ENCODE data around the gene FLAD1. TPM values are rescaled to one million over a fixed set of nuclear protein-coding genes. Genes with fewer than 3 reads are reported as not detected.
A peak's percentile ranks its signal among the peaks of the same experiment; 100 is the strongest.

The FLAD1 gene
- total RNA-seq, 1 experiment from 2014 or later = 88.3 TPM

DNA sequence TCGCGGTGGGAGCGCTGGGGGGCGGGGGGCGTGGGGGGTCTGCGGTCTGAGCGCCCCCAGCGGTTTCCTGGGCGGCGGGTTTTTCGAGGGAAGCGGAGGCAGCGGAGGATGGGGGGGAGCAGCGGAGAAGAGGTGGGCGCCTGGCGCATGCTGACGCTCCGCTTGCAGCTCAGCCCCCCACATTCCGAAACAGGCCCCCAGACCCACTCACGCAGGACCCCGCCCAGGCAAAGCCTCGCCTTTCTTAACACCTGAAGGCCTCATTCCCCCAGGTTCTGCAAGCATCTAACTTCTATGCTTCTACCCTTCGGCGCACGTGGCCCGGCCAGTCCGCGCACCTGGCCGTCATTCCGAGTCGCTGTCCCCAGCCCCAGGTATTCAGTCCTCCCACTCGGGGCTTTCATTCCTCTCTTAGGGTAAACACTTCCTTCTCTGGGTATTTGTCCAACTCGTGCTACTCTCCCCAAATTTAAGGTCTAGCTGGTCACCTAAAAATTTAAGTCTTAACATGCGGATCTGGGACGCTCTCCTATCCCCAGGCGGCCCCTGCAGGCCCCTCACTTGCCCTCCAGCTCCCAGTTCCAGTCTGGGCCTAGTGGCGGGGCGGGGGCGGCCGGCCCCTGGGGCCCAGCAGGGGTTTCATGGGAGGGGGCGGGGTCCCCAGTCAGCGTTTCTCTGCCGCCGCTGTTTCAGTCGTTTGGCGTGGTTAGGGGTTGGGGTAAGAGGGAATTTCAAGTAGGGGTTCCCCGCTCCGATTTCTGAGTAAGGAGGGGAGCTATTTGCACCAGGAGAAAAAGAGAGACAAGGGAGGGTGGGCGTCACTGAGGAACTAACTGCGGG is 16.6 kb downstream of the FLAD1 start (continued):
- TF ChIP-seq NR2C2 (CRISPR knock-in tag; IDR thresholded peaks at IDR 0.05) = no peak
- TF ChIP-seq, protein P1, sequence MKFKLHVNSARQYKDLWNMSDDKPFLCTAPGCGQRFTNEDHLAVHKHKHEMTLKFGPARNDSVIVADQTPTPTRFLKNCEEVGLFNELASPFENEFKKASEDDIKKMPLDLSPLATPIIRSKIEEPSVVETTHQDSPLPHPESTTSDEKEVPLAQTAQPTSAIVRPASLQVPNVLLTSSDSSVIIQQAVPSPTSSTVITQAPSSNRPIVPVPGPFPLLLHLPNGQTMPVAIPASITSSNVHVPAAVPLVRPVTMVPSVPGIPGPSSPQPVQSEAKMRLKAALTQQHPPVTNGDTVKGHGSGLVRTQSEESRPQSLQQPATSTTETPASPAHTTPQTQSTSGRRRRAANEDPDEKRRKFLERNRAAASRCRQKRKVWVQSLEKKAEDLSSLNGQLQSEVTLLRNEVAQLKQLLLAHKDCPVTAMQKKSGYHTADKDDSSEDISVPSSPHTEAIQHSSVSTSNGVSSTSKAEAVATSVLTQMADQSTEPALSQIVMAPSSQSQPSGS (CRISPR knock-in tag; IDR thresholded peaks at IDR 0.05; ENCODE audit: borderline replicate concordance, low read depth) = no peak
- TF ChIP-seq FOXP1 (CRISPR knock-in tag; IDR thresholded peaks at IDR 0.05; ENCODE audit: borderline replicate concordance) = no peak; the same call in 1 of the 2 replicates
- TF ChIP-seq, protein P2, sequence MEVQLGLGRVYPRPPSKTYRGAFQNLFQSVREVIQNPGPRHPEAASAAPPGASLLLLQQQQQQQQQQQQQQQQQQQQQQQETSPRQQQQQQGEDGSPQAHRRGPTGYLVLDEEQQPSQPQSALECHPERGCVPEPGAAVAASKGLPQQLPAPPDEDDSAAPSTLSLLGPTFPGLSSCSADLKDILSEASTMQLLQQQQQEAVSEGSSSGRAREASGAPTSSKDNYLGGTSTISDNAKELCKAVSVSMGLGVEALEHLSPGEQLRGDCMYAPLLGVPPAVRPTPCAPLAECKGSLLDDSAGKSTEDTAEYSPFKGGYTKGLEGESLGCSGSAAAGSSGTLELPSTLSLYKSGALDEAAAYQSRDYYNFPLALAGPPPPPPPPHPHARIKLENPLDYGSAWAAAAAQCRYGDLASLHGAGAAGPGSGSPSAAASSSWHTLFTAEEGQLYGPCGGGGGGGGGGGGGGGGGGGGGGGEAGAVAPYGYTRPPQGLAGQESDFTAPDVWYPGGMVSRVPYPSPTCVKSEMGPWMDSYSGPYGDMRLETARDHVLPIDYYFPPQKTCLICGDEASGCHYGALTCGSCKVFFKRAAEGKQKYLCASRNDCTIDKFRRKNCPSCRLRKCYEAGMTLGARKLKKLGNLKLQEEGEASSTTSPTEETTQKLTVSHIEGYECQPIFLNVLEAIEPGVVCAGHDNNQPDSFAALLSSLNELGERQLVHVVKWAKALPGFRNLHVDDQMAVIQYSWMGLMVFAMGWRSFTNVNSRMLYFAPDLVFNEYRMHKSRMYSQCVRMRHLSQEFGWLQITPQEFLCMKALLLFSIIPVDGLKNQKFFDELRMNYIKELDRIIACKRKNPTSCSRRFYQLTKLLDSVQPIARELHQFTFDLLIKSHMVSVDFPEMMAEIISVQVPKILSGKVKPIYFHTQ (CRISPR knock-in tag; IDR thresholded peaks at IDR 0.05) = no peak
- TF ChIP-seq MAX (CRISPR knock-in tag; IDR thresholded peaks at IDR 0.05) = peak; percentile 87
- no peak for TF ChIP-seq ZNF317 (CRISPR knock-in tag; IDR thresholded peaks at IDR 0.05; ENCODE audit: borderline replicate concordance, low read depth)

DNA sequence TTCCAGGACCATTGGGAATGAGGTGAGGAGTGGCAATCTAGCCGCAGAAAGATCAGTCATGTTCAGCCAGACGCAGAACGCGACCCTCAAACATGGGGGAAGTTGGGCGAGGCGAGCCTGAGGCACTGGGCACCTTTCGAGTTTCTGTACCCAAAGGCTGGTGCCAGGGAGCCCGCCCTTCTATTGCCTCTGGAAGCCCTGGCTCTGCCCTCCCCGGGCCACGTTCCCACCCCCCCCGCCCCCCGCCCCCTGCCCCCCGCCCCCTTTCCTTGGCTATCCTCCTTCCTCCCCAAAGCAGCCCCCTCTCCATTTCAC is 17.2 kb downstream of the FLAD1 start:
- H3K4me3 Mint-ChIP-seq = peak overlapping the region; percentile 88
- POLR2A ChIA-PET = interaction anchor here (1.0 to 13.0 kb wide), 9 partner anchors 8 to 64 kb away, joined by 4 to 176 read pairs (median 8); partner anchors contain the start of genes CKS1B, FLAD1, PBXIP1 and PMVK
- no peaks in the 10 kb centered on the region; the same call in 1 of the 2 replicates for H3K27me3 Mint-ChIP-seq (ENCODE audit: low read depth)
- peak; percentile 36 for DNase-seq (ENCODE audit: low spot score)
- H3K27ac Mint-ChIP-seq = peak overlapping the region; percentile 99
- TF ChIP-seq KAT7 (CRISPR knock-in tag; IDR thresholded peaks at IDR 0.05; ENCODE audit: borderline replicate concordance) = no peak
- TF ChIP-seq PREB (CRISPR knock-in tag; IDR thresholded peaks at IDR 0.05; ENCODE audit: borderline replicate concordance) = no peak
- no peak for TF ChIP-seq TP53 (CRISPR knock-in tag; IDR thresholded peaks at IDR 0.05)
- no peak for TF ChIP-seq SMAD3 (CRISPR knock-in tag; IDR thresholded peaks at IDR 0.05; ENCODE audit: borderline replicate concordance)
- TF ChIP-seq FOXK1 (CRISPR knock-in tag; IDR thresholded peaks at IDR 0.05) = no peak
- no peak for TF ChIP-seq ARID4B (CRISPR knock-in tag; IDR thresholded peaks at IDR 0.05; ENCODE audit: borderline replicate concordance)
- TF ChIP-seq TEAD4 (CRISPR knock-in tag; IDR thresholded peaks at IDR 0.05) = no peak
- no peak for TF ChIP-seq NR1H2 (CRISPR knock-in tag; IDR thresholded peaks at IDR 0.05)
- no peak for TF ChIP-seq ZNF263 (CRISPR knock-in tag; IDR thresholded peaks at IDR 0.05; ENCODE audit: low read depth)
- no peak for TF ChIP-seq CREM (CRISPR knock-in tag; IDR thresholded peaks at IDR 0.05)
- no peak for TF ChIP-seq ZNF138 (CRISPR knock-in tag; conservative IDR thresholded peaks at IDR 0.05)
- no peak for TF ChIP-seq NFE2L1 (CRISPR knock-in tag; IDR thresholded peaks at IDR 0.05)
- TF ChIP-seq MXD4 (CRISPR knock-in tag; IDR thresholded peaks at IDR 0.05; ENCODE audit: borderline replicate concordance) = no peak
- CTCF ChIA-PET = interaction anchor here (1.8 to 10.3 kb wide), 19 partner anchors 10 to 167 kb away, joined by 5 to 176 read pairs (median 17); partner anchors contain the start of genes ADAM15, FLAD1, PBXIP1 and PYGO2
- no peaks in the 10 kb centered on the region for H3K9me3 Mint-ChIP-seq
- H3K36me3 Mint-ChIP-seq = no peaks in the 10 kb centered on the region
- peaks cover 28% of the 10 kb centered on the region for H3K4me1 Mint-ChIP-seq
- ATAC-seq = no peak
